Activated CD4-positive, alpha-beta T cell treated with anti-CD3 and anti-CD28 coated beads, Interleukin-2, amount 50 U/mL, for 1 hour (primary cell): Measurements from ENCODE around the gene ELN.
"Not testable (repeated sequence)": the region's sequence is repeated elsewhere in the genome, so short reads cannot be mapped to it uniquely, and the experiment has no call there.

ENCODE experiments used
- DNase-seq: peaks from one replicate; pipeline ENCODE4 v3.0.0-alpha.2; 2020

The ELN gene

GRCh38 chr7:74044366-74045350 is 16.7 kb downstream of the ELN start:
- DNase-seq = no peak

- not testable (repeated sequence) for DNase-seq
Measured at GRCh38 chr7:74046581-74046980, 18.6 kb downstream of the ELN start.

DNA sequence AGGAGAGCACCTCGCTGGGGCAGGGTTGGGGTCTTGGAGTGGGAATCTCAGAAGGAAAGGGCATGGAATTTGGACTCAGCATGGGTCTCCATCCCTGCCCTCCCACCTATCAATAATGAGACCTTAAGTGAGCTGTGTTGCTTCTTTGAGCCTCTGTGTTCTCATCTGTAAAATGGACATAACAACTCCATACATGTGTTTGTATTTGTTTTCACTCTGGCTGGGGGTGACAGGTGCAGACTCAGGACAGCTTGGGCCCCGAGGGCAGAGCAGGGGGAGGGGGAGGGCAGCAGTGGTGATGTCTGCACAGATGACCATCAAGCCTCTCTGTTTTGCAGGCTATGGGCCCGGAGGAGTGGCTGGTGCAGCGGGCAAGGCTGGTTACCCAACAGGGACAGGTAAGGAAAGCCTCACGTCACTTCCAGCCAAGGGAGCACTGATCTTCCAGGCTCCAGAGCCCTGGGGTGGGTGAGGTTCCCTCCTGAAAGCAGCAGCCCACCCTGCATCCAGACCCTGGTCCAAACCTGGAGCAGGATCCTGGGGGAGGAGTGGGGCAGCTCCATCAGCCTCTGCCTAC is 19.9 kb downstream of the ELN start:
- DNase-seq = no peak

- DNase-seq = no peak
Measured at GRCh38 chr7:74048999-74049599, 21.1 kb downstream of the ELN start.

DNA sequence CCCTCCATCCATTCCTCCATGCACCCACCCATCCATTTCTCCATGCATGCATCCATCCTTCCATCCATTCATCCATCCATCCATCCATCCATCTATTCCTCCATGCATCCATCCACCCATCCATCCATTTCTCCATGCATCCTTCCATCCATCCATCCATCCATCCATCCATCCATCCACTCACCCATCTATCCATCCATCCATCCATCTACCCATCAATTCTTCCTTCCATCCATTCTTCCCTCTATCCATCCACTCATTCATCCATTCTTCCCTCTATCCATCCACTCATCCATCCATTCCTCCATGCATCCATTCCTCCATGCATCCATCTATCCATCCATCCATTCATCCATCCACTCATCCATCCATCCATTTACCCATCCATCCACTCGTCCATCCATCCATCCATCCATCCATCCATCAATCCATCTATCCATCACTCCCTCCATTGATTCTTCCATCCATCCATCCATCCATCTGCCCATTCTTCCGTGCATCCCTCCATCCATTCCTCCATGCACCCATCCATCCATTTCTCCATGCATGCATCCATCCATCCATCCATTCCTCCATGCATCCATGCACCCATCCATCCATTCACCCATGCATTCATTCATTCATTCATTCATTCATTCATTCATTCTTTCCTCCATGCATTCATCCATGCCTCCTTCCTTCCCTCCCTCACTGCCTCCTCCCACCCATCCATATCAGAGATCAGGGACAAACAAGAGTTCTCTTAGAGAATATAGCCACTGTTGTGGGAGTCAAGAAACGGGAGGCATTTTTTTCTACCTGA is 22.2 kb downstream of the ELN start:
- DNase-seq = no peak

- DNase-seq = no peak
Measured at GRCh38 chr7:74051193-74051592, 23.2 kb downstream of the ELN start.

DNA sequence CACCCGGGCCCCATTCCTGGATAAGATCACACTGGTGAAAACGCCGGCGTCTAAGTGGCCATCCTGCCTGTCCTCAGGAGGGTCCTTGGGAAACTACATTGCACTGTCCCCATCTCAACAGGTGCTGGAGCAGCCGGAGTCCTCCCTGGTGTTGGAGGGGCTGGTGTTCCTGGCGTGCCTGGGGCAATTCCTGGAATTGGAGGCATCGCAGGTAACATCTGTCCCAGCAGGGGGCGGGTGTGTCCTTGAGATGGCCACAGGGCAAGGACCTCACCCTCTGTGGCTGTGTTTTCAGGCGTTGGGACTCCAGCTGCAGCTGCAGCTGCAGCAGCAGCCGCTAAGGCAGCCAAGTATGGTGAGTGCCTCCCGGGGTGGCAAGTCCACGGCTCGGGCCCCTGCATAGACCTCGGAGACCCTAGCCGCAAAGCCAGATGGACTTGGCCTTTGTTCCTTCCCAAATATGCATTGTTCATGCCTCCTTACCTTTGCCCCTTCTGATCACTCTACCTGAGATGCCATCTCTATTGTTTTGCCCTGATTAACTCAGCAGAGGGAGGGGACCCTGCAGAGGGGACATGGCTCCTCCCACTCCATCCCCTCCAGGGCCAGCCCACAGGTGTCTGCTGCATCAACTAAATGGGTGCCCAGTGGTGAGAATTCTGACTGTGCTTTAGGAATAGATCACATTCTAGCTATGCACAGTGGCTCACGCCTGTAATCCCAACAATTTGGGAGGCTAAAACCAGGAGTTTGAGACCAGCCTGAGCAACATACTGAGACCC is 23.8 kb downstream of the ELN start:
- DNase-seq = no peak

DNA sequence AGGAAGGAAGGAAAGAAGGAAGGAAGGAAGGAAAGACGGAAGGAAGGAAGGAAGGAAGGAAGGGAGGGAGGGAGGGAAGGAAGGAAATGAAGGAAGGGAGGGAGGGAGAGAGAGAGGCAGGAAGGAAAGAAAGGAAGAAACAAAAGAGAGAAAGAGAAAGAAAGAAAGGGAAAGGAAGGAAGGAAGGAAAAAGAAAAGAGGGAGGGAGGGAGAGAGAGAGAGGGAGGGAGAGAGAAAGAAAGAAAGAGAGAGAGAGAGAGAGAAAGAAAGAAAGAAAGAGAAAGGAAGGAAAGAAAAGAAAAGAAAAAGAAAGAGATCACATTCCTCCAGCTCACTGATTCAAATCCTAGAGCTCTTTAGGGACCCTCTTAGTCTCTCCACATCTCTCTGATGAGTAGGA is 24.7 kb downstream of the ELN start:
- DNase-seq = no peak

- no peak for DNase-seq
Measured at GRCh38 chr7:74053589-74054186, 25.7 kb downstream of the ELN start.

DNA sequence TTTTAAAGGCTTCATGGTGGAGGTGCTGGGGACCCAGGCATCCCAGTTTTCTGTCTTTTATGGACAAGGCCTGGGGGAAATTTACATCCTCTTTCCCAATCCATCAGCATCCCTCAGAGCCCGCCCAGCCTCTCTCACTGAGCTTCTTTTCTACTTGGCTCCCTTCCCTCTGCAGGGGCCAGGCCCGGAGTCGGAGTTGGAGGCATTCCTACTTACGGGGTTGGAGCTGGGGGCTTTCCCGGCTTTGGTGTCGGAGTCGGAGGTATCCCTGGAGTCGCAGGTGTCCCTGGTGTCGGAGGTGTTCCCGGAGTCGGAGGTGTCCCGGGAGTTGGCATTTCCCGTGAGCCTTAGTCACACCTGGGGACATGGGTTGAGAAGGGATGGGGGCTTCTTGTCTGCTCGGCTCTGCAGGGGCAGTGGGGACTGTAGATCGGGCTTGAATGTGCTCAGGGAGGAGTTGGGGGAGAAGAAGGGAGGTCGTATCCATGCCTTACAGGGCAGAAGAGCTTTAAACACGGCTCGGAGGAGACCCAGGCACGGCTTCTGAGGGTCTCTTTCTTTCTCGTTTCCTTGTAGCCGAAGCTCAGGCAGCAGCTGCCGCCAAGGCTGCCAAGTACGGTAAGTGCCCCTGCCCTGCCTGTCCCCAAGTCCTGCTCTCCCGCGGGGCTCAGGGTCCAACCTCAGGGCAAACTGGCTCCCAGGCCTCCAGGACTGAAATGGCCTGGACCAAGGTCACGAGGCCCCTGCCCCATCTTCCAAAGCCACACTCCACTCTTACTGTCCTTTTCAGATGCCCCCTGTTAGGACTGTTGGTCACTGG is 28.3 kb downstream of the ELN start:
- DNase-seq = no peak

DNA sequence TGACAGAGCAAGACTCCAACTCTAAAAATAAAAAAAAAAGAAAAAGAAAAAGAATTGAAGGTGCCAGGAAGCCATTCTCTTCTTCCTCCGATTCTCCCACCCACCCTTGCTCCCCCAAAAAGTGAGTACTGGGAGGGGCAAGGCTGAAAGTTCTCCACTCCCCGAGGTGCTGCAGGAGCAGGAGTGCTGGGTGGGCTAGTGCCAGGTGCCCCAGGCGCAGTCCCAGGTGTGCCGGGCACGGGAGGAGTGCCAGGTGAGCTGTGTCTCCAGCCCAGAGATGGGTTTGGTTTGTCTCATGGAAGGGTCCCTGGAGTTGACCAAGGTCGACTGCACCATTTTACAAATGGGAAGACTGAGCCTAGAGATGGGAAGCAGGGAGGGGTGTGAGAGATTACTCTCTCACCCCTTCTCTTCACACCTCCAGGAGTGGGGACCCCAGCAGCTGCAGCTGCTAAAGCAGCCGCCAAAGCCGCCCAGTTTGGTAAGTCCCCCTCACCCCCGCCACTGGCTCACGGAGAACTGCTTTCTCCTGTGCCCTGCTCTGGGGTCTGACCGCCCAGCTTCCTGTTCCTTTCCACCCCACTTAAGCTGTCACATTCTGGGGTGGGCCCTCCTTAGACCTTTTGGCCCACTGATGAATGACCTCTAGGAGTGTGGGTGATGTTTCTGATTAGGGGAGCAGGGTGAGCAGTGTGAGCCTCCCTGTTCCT is 29.4 kb downstream of the ELN start:
- DNase-seq = no peak

GRCh38 chr7:74057987-74058386 is 30.0 kb downstream of the ELN start:
- no peak for DNase-seq

DNA sequence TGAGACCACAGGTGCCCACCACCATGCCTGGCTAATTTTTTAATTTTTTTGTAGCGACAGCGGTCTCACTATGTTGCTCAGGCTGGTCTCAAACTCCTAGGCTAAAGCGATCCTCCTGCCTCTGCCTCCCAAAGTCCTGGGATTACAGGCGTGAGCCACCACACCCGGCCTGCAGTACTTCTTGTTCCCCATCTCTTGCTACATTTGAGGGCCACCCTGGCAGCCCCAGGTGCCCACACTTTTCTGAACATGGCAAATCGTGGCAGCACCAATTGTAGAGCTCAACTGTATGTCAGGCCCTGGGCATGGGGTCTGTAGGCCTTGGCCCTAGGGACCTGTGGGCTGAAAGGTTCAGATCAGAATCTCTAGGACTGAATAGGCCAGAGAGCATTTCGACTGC is 30.5 kb downstream of the ELN start:
- no peak for DNase-seq

GRCh38 chr7:74059037-74059436 is 31.1 kb downstream of the ELN start:
- no peak for DNase-seq

DNA sequence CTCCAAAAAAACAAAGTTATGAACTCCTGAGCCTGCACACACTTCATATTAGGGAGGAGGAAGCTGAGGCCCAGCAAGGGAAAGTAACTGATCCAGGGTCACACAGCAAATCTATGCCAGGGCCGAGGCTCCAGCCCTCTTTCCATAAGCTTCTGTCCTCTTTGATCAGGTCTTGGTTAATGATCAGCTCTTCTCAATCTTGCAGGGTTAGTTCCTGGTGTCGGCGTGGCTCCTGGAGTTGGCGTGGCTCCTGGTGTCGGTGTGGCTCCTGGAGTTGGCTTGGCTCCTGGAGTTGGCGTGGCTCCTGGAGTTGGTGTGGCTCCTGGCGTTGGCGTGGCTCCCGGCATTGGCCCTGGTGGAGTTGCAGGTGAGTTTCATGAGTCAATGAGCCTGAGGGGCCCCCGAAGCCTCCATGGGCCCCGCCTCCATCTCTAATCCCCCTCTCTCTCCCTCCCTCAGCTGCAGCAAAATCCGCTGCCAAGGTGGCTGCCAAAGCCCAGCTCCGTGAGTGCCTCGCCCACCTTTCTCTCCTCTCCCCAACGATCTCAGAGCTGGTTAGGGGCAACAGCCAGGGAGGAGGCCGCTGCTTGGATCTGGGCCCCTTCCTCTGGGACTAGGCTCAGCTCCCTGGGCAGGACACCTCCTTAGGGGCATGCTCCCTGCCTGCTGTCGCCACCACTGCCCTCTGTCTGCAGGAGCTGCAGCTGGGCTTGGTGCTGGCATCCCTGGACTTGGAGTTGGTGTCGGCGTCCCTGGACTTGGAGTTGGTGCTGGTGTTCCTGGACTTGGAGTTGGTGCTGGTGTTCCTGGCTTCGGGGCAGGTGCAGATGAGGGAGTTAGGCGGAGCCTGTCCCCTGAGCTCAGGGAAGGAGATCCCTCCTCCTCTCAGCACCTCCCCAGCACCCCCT is 32.0 kb downstream of the ELN start:
- DNase-seq = no peak

DNA sequence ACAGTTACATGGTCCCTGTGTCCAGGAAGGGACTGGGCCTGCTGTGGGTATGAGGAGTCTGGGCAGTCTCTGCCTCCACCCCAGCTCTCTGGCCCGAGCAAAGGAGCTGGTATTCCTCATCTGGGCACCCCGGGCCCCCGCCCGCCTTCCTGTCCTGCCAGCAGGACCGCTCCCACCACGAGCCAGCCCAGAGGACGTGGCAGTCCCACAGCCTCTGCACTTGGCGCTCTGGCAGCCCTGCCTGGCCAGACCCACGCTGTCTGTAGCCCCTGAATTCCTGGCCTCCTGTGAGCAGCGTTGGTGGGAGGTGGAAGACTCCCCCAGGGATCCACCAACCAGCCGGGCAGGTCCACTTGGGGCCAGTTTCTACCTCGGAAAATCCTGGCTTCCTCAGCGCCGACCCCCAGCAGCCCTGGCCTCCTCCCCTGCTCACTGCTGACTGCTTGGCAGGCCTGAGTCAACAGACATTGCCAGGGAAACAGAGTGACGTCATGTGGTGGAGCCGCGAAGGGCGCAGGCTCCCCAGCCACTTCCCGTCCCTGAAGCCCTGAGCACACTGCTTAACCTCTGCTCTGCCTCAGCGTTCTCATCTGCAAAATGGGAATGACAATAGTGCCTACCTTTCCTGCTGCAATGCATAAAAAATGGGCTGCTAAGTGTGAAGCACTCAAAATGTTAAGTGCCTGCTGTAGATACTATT is 34.0 kb downstream of the ELN start:
- DNase-seq = peak; percentile 60

- no peak for DNase-seq
Measured at GRCh38 chr7:74063223-74063641, 35.3 kb downstream of the ELN start.

DNA sequence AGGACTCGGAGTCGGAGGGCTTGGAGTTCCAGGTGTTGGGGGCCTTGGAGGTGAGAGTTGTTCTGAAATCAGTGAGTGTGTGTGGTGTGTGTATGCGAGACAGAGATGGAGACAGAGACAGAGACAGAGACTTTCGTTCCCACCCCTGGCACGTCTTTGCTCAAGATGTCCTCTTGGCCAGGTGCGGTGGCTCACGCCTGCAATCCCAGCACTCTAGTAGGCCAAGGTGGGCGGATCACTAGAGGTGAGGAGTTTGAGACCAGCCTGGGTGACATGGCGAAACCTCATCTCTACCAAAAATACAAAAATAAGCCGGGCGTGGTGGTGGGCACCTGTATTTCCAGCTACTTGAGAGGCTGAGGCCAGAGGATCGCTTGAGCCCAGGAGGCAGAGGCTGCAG is 35.7 kb downstream of the ELN start:
- DNase-seq = no peak

GRCh38 chr7:74064696-74065095 is 36.7 kb downstream of the ELN start:
- no peak for DNase-seq
